ENCODE measurements around the gene LRRC43. TPM values are rescaled to one million over a fixed set of nuclear protein-coding genes. Genes with fewer than 3 reads are reported as not detected.
A peak's percentile ranks its signal among the peaks of the same experiment; 100 is the strongest.

The LRRC43 gene
- polyA plus RNA-seq, 1 donor from 2014 or later, result 4.8 TPM

DNA sequence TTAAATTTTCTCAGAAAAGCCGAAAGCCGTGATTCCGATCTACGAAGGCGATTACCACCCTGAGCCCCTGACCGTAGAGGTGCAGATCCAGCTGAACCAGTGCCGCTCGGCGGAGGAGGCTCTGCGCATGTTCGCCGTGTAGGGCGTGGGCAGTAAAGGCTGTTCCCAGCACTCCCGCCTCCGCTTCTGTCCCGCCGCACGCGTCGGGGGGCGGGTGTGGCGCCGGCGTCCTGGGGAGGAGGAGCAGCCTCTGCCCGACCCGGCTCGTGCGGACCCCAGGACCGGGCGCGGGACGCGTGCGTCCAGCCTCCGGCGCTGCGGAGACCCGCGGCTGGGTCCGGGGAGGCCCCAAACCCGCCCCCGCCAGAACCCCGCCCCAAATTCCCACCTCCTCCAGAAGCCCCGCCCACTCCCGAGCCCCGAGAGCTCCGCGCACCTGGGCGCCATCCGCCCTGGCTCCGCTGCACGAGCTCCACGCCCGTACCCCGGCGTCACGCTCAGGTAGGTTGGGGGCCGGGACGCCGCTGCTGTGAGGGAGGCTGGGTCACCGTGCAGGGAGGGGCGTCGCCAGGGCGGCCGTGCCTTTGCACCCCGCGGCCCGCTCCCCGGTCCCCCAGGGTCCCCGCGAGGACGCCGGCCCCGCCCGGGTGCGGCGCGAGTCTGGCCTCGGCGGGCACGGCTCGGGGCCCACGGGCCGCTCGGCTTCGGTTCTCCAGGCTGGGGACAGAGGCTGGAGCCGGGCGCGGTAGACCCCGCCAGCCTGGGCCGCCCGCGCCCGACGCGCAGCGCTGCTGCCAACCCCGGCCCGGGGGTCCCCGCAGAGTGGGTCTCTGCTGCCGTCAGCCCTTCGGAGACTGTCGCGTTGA is 20.6 kb downstream of the LRRC43 start, which contains the start of gene B3GNT4:
B3GNT4 (plus strand) TSS at position 409 of the 866 bp plus-strand sequence. CDS start 910 bp downstream, outside the sequence.
- peaks cover 38% of the 10 kb centered on the region for H3K27me3 ChIP-seq (ENCODE audit: insufficient read depth, low read depth, low read length)
- H3K36me3 ChIP-seq (ENCODE audit: insufficient read depth, low read length), result no peaks in the 10 kb centered on the region
- H3K4me3 ChIP-seq (ENCODE audit: low read length), result peak within 1 kb of the TSS; percentile 80
- H3K9me2 ChIP-seq (ENCODE audit: insufficient read depth, low read length), result no peaks in the 10 kb centered on the region
- no peaks in the 10 kb centered on the region for H3K79me2 ChIP-seq (replicated peaks; ENCODE audit: insufficient read depth, low read length)
- no peak within 1 kb of the TSS for H3K27ac ChIP-seq (ENCODE audit: low read length)
- TF ChIP-seq EZH2 (IDR thresholded peaks at IDR 0.05; ENCODE audit: borderline replicate concordance, insufficient read depth, low read length, poor library complexity, severe bottlenecking) (no peak), MXI1 (conservative IDR thresholded peaks at IDR 0.05; ENCODE audit: poor library complexity, severe bottlenecking) (peak; percentile 26), TAF1 (IDR thresholded peaks at IDR 0.05; ENCODE audit: low read depth) (peak; percentile 36)
- H3K4me2 ChIP-seq (ENCODE audit: low read length), result peak within 1 kb of the TSS; percentile 51
- no peak within 1 kb of the TSS for H2AFZ ChIP-seq (ENCODE audit: low read depth, low read length)
- no peaks in the 10 kb centered on the region for H3K9me3 ChIP-seq (ENCODE audit: low read length)
- peak within 1 kb of the TSS; percentile 41 for H3K9ac ChIP-seq (ENCODE audit: low read length)
- H4K20me1 ChIP-seq (ENCODE audit: insufficient read depth), result no peaks in the 10 kb centered on the region
- H3F3A ChIP-seq (ENCODE audit: insufficient read depth, low read length, poor library complexity, severe bottlenecking), result no peaks in the 10 kb centered on the region

DNA sequence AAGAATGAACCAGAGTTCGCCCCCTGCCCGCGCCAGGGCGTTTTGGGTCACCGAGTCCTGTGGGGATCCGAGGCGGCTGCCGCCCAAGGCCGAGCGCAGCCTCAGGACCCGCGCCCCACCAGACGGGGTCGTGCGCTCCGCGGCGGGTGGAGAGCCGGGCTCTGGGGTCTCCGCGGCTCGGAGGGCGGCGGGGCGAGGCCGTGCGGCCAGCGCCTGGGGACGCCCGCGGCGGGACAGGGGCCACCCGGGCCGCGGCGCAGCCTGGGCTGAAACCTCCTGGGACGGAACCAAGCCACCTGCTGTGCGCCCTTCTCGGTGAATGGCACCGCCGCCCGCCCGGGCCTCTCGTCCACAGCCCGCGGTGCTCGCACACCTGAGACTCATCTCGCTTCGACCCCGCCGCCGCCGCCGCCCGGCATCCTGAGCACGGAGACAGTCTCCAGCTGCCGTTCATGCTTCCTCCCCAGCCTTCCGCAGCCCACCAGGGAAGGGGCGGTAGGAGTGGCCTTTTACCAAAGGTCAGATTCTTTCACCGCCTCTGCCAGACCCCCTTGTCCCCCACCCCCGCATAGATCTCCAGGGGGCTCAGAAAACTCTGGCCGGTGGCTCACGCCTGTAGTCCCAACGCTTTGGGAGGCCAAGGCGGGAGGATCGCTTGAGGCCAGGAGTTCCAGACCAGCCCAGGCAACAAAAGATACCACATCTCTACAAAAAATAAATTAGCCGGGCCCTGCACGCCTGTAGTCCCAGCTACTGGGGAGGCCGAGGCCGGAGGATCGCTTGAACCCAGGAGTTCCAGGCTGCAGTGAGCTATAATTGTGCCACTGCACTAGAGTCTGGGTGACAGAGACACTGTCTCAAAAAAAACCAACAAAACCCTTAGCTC is 21.5 kb downstream of the LRRC43 start:
- Histone ChIP-seq H3K4me3 (ENCODE audit: low read length) (peak overlapping the region; percentile 80), H4K20me1 (ENCODE audit: insufficient read depth) (no peaks in the 10 kb centered on the region), H2AFZ (ENCODE audit: low read depth, low read length) (no peak overlapping the region), H3K4me2 (ENCODE audit: low read length) (no peak overlapping the region), H3K36me3 (ENCODE audit: insufficient read depth, low read length) (no peaks in the 10 kb centered on the region), H3F3A (ENCODE audit: insufficient read depth, low read length, poor library complexity, severe bottlenecking) (no peaks in the 10 kb centered on the region), H3K27me3 (ENCODE audit: insufficient read depth, low read depth, low read length) (peaks cover 38% of the 10 kb centered on the region), H3K9ac (ENCODE audit: low read length) (peak overlapping the region; percentile 41), H3K27ac (ENCODE audit: low read length) (no peak overlapping the region), H3K9me3 (ENCODE audit: low read length) (no peaks in the 10 kb centered on the region), H3K9me2 (ENCODE audit: insufficient read depth, low read length) (no peaks in the 10 kb centered on the region), H3K79me2 (replicated peaks; ENCODE audit: insufficient read depth, low read length) (no peaks in the 10 kb centered on the region)
- no peak for TF ChIP-seq MXI1 (conservative IDR thresholded peaks at IDR 0.05; ENCODE audit: poor library complexity, severe bottlenecking)
- no peak for TF ChIP-seq EZH2 (IDR thresholded peaks at IDR 0.05; ENCODE audit: borderline replicate concordance, insufficient read depth, low read length, poor library complexity, severe bottlenecking)
- no peak for TF ChIP-seq EP300 (conservative IDR thresholded peaks at IDR 0.05; ENCODE audit: poor library complexity, severe bottlenecking)
- TF ChIP-seq, protein P1, sequence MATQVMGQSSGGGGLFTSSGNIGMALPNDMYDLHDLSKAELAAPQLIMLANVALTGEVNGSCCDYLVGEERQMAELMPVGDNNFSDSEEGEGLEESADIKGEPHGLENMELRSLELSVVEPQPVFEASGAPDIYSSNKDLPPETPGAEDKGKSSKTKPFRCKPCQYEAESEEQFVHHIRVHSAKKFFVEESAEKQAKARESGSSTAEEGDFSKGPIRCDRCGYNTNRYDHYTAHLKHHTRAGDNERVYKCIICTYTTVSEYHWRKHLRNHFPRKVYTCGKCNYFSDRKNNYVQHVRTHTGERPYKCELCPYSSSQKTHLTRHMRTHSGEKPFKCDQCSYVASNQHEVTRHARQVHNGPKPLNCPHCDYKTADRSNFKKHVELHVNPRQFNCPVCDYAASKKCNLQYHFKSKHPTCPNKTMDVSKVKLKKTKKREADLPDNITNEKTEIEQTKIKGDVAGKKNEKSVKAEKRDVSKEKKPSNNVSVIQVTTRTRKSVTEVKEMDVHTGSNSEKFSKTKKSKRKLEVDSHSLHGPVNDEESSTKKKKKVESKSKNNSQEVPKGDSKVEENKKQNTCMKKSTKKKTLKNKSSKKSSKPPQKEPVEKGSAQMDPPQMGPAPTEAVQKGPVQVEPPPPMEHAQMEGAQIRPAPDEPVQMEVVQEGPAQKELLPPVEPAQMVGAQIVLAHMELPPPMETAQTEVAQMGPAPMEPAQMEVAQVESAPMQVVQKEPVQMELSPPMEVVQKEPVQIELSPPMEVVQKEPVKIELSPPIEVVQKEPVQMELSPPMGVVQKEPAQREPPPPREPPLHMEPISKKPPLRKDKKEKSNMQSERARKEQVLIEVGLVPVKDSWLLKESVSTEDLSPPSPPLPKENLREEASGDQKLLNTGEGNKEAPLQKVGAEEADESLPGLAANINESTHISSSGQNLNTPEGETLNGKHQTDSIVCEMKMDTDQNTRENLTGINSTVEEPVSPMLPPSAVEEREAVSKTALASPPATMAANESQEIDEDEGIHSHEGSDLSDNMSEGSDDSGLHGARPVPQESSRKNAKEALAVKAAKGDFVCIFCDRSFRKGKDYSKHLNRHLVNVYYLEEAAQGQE (IDR thresholded peaks at IDR 0.05; ENCODE audit: borderline replicate concordance), result no peak
- TF ChIP-seq, protein P2, sequence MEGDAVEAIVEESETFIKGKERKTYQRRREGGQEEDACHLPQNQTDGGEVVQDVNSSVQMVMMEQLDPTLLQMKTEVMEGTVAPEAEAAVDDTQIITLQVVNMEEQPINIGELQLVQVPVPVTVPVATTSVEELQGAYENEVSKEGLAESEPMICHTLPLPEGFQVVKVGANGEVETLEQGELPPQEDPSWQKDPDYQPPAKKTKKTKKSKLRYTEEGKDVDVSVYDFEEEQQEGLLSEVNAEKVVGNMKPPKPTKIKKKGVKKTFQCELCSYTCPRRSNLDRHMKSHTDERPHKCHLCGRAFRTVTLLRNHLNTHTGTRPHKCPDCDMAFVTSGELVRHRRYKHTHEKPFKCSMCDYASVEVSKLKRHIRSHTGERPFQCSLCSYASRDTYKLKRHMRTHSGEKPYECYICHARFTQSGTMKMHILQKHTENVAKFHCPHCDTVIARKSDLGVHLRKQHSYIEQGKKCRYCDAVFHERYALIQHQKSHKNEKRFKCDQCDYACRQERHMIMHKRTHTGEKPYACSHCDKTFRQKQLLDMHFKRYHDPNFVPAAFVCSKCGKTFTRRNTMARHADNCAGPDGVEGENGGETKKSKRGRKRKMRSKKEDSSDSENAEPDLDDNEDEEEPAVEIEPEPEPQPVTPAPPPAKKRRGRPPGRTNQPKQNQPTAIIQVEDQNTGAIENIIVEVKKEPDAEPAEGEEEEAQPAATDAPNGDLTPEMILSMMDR (IDR thresholded peaks at IDR 0.05; ENCODE audit: poor library complexity, severe bottlenecking), result peak; percentile 16
- TF ChIP-seq TAF1 (IDR thresholded peaks at IDR 0.05; ENCODE audit: low read depth), result no peak
- TF ChIP-seq SMC3 (conservative IDR thresholded peaks at IDR 0.05; ENCODE audit: poor library complexity), result peak; percentile 16
- TF ChIP-seq POLR2AphosphoS5 (IDR thresholded peaks at IDR 0.05), result no peak
- TF ChIP-seq RAD21 (conservative IDR thresholded peaks at IDR 0.05), result no peak

Measured in neural cell (in vitro differentiated cells).